ENCODE results near the gene NIPAL3.
"Not testable (repeated sequence)": the region's sequence is repeated elsewhere in the genome, so short reads cannot be mapped to it uniquely, and the experiment has no call there.

NIPAL3 gene

DNA sequence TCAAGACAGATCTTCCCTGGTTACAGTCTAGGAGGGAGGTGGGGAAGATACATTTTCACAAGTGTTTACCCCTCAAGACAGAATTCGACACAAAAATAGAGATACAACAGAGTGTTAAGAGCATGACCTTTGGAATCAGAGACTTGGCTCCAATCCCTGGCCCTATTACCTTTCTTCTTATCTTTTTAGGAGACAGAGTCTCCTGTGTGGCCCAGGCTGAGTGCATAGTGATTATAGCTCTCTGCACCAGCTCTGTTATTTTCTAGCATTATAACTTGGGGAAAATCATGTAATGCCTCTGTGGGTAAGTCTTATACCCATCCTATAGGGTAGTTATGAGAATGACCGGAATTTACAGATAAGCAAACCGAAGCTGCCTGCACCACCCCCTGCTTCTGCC lies 9.8 kb downstream of the NIPAL3 start:
- DNase-seq = no peak

DNA sequence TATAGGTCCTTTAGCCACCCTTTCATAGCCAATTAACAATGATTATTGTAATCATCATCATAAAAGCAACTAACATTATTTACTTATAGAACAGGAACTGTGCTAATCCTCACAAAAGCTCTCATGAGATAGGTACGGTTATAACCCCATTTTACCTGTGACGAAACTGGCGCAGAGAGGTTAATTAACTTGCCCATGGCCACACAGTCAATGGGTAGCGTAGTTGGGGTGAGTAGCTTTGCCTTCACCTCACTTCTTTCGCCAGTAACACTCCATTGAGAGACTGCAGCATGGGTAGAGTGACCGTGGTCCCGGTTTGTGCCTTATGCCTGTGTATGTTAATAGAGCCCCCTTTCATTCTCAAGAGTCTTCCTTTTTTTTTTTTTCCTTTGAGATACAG lies 10.3 kb downstream of the NIPAL3 start:
- DNase-seq = no peak

DNA sequence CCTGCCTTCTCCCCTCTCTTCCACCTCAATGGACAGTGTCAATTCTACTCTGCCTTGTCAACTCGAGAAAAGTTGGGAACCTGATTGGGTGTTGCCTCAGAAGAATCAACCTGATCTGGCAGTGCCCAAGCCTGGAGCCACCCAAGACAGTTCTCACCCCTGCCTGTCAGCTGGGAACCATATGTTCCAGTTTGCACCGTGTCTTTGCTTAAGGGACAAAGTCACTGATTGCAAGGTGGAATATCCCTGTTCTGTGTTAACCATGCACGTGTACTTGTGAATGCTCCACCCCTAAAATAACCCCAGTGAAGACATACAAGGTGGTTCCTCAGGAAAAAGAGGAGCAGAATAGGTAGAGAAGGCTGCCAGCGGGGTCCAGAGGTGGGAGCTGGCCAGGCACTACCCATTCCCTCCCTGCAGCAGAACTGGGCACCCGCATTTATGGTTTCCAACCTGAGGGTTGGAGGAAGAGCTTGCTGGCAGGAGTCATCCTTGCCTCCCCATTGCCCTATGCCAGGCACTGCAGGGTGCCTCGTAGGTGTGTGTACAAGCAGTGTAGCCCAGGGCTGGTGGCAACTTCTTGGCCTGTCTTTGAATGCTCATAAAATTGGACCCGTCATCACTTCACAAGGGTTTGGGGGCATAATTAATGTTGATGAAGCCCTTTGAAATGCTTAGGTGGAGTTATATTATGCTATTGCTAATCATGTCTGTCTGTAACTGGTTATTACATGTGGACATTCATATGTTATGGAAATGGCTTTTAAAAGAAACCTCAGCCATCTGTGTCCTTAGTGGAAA lies 11.3 kb downstream of the NIPAL3 start:
- DNase-seq = peak in 1 of 14 donors; percentile 29

DNA sequence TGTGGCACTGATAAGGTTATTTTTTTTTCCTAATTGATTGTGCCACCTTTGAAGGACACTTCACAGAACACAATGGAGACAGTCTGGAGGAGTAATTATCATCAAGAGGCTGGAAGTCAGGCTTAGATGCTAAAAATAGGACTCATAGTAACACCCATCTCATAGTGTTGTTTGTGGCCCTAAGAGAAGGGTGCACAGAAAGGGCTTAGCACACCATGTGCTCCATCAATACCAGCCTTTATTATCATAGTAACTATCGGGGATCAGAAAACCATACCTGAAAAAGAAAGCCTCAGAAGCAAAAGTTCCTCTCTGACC lies 11.9 kb downstream of the NIPAL3 start:
- no peak for DNase-seq

DNA sequence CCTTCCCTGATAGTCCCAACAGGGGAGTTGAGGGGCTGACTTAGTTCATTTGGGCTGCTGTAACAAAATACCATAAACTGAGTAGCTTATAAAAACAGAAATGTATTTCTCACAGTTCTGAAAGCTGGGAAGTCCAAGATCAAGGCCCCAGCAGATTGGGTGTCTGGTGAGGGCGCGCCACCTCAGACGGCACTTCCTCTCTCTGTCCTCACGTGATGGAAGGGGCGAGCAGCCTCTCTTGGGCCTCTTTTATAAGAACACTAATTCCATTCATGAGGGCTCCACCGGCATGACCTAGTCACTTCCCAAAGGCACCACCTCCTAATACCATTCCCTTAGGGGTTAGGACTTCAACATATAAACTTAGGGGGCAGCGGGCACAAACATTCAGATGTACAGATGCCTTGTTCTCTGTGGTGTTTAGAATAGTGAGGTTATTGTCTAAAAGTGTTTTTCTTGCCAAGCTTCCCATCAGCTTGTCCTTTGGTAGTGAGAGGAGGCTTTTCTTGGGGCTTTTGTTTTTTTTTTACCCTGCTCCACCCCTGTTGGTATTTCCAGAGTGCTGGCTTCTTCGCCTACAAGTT lies 20.3 kb downstream of the NIPAL3 start:
- peak in 4 of 14 donors; percentile 18 to 36 (median 22) for DNase-seq

DNA sequence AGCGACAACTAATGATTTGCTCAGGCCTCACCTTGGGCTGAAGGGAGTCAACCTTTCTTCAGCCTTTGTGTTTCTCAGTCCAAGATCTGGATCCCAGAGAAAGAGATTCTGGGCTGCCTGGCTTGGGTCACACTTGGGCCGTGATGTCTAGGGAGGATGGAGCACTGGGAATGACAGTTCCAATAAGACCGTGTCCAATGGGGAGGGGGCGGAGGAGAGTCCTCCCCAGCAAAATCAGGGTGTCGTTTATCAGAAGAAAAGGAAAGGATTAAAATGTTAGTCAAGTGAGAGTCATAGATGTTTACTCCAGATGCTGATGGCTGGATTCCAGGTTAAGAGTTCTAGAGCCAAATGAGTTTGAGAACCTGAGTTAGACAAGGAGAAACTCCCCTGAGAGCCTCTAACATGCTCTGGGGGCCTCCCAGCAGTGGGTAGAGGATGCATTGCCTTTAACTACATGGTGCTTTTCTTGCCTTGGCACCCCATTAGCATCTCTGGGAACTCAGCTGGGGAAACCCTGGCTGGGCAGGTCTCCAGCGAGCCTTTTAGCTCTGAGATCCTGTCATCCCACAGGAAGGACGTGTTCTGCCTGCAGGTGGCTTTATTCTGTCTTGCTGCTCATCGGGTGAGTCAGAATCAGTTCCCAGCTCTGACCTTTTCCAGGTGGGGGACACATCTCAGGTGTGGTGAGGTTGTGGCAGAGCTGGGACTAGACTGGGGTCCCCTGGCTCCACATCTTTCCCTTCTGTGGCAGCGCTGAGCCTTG lies 22.2 kb downstream of the NIPAL3 start:
- DNase-seq = peak in 2 of 14 donors; percentile 42 to 70

DNA sequence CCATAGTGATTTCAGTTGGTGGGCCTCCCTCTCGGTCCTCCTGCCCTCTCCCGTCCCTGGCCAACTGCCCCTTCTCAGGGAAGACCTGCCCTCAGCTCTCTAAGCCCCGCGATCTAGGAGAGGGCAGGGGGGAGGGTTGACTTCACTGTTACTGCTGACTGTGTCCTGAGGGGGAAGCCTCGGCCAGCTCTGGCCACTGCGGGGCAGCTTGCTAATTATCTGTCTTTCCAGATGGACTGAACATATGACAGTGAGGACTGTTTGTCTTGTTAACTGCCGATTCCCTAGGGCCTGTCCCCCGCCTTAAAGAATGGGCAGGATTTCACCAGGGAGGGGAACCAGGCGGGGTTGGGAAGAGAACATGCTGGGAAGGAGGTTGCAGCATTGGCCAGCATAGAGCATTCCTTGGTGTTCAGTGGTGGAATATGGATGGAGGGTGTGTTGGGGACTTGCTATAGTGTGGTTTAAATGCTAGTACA lies 22.9 kb downstream of the NIPAL3 start:
- peak in 9 of 14 donors; percentile 22 to 97 (median 47) for DNase-seq

DNA sequence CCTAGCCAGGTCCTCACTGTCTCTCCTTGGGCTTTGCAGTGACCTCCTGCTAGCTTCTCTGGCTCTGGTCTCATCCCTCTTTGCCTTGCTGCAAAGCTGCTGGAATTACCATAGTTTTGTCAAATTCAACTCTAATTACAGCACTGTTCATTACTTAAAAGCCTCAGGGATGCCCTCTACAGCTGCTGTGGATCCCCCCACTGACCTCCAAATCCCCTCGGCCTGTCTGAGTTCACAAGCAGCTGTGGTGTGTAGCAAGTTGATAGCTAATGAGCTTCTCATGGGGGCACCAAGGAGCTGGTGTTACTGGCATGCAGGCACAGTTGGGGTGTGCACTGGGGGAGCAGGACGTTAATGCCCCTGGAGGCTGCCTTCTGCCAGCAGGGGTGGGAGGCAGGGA lies 24.8 kb downstream of the NIPAL3 start:
- DNase-seq = no peak

DNA sequence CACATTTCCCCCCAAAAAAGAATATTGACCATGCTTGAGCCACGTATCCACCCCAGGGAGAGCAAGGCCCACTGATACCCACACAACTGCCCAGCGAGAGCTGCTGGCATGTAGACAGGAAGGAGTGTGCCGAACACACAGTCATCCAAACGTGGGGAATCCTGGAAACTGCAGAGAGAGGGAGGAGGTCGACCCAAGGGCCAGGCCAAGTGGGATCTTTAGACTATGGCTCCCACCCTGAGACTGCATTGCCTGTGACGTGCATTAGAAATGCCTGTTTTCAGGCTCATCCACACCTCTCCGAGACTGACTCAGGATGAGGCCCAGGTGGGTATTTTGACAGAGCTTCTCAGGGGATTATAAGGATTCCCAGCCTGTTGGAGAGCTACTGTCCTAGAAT lies 25.9 kb downstream of the NIPAL3 start:
- peak in 1 of 14 donors; percentile 14 for DNase-seq

DNA sequence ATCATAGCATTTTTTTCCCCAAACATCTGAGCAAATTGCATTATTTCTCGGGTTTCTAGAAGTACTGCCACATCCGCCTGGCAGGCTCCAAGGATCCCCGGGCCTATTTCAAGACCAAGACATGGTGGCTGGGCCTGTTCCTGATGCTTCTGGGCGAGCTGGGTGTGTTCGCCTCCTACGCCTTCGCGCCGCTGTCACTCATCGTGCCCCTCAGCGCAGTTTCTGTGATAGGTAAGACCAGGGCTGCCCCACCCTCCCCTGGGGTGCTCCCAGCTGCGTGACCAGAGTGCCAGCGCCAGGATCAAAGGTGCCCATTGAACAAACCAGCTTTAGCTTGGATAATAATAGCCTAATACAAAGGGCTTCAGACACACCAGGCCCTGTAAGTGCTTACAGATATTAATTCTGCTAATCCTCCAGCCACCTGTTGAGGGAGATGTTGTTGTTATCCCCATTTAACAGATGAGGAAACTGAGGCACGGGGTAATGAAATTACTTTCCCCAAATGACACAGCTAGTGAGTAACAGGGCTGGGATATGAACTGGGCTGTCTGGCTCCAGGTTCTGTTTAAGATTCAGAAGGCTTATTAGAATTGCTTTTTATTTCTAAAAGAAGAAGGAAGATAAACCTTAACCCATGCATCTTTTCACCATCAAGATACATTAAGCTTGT lies 26.5 kb downstream of the NIPAL3 start:
- DNase-seq = no peak

DNA sequence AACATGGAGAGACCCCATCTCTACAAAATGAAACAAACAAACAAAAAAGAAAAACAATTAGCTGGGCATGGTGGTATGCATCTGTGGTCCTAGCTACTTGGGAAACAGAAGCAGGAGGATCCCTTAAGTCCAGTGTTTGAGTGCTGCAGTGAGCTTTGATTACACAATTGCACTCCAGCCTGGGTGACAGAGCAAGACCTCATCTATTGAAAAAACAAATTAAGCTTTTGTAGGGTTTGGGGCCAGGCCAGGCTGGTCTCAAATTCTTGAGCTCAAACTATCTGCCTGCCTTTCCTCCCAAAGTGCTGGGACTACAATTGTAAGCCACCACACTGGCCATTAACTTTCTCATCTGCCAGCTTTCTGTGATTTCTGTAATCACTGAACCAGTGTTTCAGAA lies 27.2 kb downstream of the NIPAL3 start:
- DNase-seq = peak in 1 of 14 donors; percentile 11

DNA sequence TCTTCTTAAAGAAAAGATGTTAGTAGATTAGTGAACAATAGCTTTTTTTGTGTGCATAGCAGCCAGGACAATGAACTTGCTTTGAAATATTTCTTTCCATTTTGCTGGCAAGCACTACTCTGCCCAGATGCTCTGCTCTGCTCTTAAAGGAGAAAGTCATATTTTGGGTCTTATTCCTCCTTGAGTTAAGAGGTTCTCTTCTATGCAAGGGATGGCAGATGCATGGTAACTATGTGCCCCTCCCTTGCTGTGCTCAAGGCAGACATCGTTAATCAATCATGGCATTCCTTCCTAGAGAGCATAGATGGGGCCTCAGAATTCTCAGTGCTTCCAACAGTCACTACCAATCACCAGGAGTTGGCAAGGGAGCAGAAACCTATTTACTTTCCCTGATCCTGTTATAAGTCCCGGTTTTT lies 27.6 kb downstream of the NIPAL3 start:
- peak in 7 of 14 donors; percentile 9 to 36 (median 15) for DNase-seq

DNA sequence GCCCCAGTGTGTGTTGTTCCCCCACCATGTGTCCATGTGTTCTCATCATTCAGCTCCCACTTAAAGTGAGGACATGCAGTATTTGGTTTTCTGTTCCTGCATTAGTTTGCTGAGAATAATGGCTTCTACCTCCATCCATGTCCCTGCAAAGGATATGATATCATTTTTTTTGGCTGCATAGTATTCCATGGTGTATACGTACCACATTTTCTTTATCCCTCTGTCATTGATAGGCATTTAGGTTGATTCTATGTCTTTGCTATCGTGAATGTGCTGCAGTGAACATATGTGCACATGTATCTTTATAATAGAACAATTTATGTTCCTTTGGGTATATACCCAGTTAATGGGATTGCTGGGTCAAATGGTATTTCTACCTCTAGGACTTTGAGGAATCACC lies 30.8 kb downstream of the NIPAL3 start:
- DNase-seq = not testable (repeated sequence)

DNA sequence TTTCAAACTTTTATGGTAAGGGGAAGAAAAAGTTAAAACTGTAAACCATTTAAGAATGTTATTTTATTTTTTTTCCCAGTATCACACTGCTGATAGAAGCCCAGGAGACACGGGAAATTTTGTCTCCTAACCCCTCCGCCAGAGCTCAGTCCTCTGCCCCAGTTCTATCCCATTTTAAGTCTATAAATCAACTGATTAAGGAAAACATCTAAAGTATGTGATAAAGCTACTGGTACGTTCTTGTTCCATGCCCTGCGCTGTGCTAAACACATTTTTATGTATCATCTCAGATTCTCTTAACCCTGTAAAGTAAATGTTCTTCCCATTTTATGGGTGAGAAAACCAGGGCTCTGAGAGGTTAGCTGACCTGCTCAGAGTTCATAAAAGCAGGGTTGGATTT lies 34.7 kb downstream of the NIPAL3 start:
- DNase-seq = no peak

DNA sequence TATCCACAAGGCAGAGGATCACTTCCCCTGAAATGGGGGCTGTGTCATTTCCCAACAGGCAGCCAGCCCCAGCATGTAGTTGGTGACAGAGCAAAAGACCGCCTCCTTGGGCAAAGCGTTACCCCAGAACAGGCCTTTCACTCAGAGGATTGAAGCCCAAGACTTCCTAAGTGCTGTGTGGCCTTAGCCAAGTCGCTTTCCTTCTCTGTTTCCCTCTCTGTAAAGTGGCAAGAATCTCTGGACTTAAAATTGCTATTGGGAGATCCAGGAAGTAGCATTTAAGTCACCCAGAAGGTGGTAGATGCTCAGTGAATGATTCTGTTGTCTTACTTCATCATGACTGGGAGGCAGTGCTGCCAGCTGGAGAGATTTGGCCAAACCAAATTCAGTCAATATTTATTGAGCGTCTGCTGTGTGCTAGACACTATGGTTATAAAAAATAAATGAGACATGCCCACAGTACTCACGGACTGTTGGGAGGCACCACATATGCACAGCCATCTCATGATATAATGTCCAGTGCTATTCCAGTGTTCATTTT lies 35.3 kb downstream of the NIPAL3 start:
- DNase-seq = no peak

DNA sequence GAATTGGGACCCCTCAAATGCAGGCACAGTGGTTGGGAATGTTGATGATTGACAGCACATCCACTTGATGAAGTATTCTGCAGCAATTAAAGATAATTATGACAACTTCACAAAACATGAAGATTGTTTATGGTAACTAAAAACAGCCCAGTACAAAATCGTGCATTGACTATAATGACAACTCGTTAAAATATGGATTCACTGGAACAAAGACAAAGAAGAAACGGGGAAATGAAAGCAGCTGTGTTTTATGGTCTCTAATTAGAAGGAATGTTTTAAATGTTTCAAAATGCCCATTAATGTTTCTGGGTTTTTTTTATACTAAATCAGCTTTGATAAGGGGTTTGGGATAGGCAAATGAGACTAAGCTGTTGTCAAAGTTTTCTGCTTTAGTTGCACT lies 36.1 kb downstream of the NIPAL3 start:
- no peak for DNase-seq

DNA sequence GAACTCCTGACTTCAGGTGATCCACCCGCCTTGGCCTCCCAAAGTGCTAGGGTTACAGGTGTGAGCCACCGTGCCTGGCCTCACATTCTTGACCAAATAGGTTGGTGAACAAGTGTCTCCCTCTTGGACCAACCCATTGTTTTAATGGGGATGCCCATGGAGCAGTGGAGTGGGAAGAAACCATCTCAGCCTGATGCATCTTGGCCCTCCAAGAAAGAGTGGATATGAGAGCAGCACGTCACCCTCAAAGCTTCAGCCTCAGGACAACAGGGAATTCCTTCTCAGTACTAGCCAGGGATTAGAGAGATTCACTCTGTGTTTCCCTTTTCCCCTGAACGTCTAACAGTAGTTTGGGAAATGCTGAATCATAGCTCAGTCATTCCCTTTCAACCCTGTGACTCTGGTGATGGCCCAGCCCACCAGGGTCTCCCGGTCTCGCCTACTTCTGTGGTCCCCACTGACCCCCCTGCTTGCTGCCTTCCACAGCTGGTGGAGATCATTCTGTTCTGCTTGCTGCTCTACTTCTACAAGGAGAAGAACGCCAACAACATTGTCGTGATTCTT lies 37.4 kb downstream of the NIPAL3 start:
- DNase-seq = no peak

DNA sequence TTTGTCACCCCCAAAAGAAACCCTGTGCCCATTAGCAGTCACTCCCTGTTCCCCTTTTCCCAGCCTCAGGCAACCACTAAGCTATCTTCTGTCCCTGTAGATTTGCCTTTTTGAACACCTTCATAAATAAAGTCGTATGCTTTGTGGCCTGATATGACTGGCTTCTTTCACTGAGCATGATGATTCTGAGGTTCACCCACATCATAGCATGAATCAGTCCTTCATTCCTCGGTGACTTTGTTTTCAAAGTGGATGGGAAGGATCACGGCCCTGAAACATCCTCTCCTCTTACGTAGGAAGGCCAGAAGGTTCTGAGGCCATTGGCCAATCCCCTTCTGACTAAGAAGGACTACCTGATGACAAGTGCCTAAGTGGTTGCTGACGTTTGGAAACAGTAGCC lies 39.1 kb downstream of the NIPAL3 start:
- no peak for DNase-seq

DNA sequence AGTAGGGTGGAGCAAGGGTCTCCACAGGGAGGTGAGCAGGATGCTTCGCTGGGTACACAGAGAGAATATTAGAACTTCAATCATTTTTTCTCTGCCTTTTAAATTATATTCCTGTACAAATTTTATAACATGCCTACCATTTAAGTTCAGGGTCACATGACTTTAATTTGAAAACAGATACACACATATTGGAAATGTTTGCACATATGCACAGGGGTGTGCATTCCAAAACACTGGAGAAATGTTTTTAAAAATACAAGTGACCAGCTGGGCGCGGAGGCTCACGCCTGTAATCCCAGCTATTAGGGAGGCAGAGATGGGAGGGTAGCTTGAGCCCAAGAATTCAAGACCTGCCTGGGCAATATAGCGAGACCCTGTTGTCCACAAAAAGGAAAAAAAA lies 39.7 kb downstream of the NIPAL3 start:
- no peak for DNase-seq

DNA sequence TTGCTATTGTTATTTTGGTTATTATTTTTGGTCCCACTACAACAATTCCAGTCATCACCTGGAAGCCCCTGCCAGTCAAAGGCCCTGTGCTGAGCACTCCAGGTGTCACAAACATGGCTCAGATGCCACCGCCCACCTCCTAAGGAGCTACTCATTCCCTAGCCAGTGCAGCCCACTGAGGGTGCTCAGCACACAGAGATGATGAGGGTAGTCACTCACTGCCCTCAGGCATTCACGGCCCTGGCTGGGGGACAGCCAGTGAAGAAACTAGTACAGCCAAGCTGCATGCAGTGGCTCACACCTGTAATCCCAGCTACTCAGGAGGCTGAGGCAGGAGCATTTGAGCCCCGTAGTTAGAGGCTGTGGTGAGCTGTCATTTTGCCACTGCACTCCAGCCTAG lies 42.3 kb downstream of the NIPAL3 start:
- no peak for DNase-seq

DNA sequence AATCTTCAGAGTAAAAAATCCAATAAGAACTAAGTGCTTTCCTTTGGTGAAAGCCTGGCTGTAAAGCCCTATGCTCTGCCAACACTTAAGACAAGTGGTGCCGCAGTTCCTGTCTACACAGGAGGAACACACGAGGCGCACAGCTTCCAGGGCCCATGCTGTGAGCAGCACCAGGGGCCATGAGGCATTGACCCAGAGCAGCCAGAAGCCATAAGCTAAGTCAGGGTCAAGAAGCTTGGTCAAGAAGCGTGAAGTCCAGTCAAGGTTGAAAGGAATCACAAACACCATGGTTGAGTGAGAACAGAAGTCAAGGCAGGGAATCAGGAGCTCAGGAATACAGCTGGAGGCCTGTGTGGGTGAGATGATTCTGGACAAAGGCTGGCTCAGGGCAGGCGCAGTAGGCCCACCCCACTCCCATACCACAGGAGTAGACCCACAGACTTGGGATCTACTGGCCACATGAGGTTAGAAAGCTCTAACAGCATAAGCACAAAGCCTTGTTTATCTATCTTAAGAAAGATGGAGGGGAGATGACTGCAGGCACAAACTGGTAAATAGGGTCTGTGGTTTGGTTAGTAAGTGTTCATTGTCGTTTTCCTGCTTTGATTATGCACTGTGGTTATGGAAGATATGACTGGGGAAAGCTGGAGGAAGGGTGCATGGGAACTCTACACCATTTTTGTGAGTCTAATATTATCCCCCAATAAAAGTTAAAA lies 44.1 kb downstream of the NIPAL3 start:
- DNase-seq = no peak

DNA sequence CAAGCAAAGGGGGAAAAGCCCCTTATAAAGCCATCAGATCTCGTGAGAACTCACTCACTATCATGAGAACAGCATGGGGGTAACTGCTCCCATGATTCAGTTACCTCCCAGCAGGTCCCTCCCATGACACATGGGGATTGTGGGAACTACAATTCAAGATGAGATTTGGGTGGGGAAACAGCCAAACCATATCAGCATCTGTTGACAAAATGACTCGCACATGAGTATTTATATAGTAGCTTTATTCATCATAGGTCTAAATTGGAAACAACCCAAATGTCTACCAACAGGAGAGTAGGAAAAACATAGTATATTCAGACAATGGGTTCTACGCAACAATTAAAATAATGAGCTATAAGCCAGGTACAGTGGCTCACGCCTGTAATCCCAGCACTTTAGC lies 46.5 kb downstream of the NIPAL3 start:
- not testable (repeated sequence) for DNase-seq

All from C1 segment of cervical spinal cord (tissue), 14 donors.